Measurements from ENCODE around the gene HECTD2. TPM values are rescaled to one million over a fixed set of nuclear protein-coding genes. Genes with fewer than 3 reads are reported as not detected.

Gene HECTD2
- total RNA-seq, 1 experiment from 2014 or later: 5.2 TPM

DNA sequence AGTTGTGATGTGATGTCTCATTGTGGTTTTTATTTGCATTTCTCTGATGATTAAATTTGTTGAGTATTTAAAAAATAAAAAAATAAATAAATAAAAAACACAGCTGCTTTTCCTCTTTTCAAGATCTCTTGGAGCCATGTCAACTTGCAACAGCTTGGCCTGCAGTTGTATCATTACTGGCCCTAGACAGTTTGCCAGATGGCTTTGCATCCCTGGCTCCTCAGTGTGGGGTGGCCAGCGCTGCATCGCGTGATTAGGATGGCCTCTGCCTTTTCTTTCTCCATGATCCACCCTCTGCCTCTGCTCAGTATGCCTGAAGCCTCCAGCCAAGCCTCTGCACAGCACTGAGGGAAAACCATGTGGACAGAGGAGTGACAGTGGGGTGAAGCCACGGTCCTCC, 126.0 kb downstream of the HECTD2 start:
- H3F3A ChIP-seq (ENCODE audit: insufficient read depth, low read depth): no peaks in the 10 kb centered on the region
- H3K79me2 ChIP-seq (ENCODE audit: low read depth): no peaks in the 10 kb centered on the region
- no peak overlapping the region for H2AFZ ChIP-seq
- H3K9me2 ChIP-seq (ENCODE audit: insufficient read depth): no peaks in the 10 kb centered on the region
- intact Hi-C loops (cut with micrococcal nuclease; ENCODE audit: unreplicated experiment): no loop called here
- ChIA-PET POLR2A (ENCODE audit: unreplicated experiment) (no interaction called here), CTCF (no interaction called here)
- no peaks in the 10 kb centered on the region for H3K27me3 ChIP-seq (ENCODE audit: insufficient read depth, low read depth)
- H3K27ac ChIP-seq: no peak overlapping the region
- no peak overlapping the region for H3K4me2 ChIP-seq
- H3K36me3 ChIP-seq (ENCODE audit: low read depth): no peaks in the 10 kb centered on the region
- no peak overlapping the region for H3K4me3 ChIP-seq
- DNase-seq: no peak
- H3K9me3 ChIP-seq (ENCODE audit: insufficient read depth, low read depth): no peaks in the 10 kb centered on the region
- no TSS peak for BruUV-seq (replicated peaks)
- H4K20me1 ChIP-seq (ENCODE audit: insufficient read depth): no peaks in the 10 kb centered on the region
- 0 out of 2 replicates have a peak, but pooled peaks cover 10% of the 10 kb centered on the region for H3K4me1 ChIP-seq (replicated peaks; ENCODE audit: insufficient read depth)
- TF ChIP-seq EZH2 (IDR thresholded peaks at IDR 0.05; ENCODE audit: low read depth): no peak
- TF ChIP-seq, protein P1, sequence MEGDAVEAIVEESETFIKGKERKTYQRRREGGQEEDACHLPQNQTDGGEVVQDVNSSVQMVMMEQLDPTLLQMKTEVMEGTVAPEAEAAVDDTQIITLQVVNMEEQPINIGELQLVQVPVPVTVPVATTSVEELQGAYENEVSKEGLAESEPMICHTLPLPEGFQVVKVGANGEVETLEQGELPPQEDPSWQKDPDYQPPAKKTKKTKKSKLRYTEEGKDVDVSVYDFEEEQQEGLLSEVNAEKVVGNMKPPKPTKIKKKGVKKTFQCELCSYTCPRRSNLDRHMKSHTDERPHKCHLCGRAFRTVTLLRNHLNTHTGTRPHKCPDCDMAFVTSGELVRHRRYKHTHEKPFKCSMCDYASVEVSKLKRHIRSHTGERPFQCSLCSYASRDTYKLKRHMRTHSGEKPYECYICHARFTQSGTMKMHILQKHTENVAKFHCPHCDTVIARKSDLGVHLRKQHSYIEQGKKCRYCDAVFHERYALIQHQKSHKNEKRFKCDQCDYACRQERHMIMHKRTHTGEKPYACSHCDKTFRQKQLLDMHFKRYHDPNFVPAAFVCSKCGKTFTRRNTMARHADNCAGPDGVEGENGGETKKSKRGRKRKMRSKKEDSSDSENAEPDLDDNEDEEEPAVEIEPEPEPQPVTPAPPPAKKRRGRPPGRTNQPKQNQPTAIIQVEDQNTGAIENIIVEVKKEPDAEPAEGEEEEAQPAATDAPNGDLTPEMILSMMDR (conservative IDR thresholded peaks at IDR 0.05): no peak

DNA sequence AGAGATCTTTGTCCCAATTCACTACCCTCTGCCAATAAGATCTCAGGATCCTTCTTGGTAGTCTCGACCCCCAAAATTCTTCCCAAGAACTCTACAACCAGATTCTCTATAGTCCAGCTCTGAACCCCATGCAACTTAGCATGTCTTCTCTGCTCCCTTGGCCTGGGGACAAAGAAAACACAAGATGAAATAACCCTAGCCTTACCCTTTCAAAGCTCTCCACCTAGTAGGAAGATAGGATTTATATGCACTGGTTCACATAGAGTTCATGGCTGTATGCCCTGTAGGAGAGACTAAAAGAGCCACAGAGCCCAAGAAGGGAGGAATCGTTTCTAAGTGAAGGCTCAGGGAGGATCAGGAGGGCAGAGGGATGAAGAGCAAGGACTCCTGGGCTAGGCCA, 126.6 kb downstream of the HECTD2 start:
- Histone ChIP-seq H3K36me3 (ENCODE audit: low read depth) (no peaks in the 10 kb centered on the region), H3K4me3 (no peak overlapping the region), H3K9me3 (ENCODE audit: insufficient read depth, low read depth) (no peaks in the 10 kb centered on the region), H3K4me2 (no peak overlapping the region), H3K4me1 (replicated peaks; ENCODE audit: insufficient read depth) (0 out of 2 replicates have a peak, but pooled peaks cover 10% of the 10 kb centered on the region), H2AFZ (no peak overlapping the region), H3K27me3 (ENCODE audit: insufficient read depth, low read depth) (no peaks in the 10 kb centered on the region), H3K9me2 (ENCODE audit: insufficient read depth) (no peaks in the 10 kb centered on the region), H3K79me2 (ENCODE audit: low read depth) (no peaks in the 10 kb centered on the region), H3F3A (ENCODE audit: insufficient read depth, low read depth) (no peaks in the 10 kb centered on the region), H4K20me1 (ENCODE audit: insufficient read depth) (no peaks in the 10 kb centered on the region), H3K27ac (no peak overlapping the region)
- DNase-seq: no peak
- TF ChIP-seq, protein P1 (conservative IDR thresholded peaks at IDR 0.05): no peak
- no peak for TF ChIP-seq EZH2 (IDR thresholded peaks at IDR 0.05; ENCODE audit: low read depth)
- POLR2A ChIA-PET (ENCODE audit: unreplicated experiment): no interaction called here
- CTCF ChIA-PET: no interaction called here
- intact Hi-C loops (cut with micrococcal nuclease; ENCODE audit: unreplicated experiment): no loop called here
- no TSS peak for BruUV-seq (replicated peaks)

DNA sequence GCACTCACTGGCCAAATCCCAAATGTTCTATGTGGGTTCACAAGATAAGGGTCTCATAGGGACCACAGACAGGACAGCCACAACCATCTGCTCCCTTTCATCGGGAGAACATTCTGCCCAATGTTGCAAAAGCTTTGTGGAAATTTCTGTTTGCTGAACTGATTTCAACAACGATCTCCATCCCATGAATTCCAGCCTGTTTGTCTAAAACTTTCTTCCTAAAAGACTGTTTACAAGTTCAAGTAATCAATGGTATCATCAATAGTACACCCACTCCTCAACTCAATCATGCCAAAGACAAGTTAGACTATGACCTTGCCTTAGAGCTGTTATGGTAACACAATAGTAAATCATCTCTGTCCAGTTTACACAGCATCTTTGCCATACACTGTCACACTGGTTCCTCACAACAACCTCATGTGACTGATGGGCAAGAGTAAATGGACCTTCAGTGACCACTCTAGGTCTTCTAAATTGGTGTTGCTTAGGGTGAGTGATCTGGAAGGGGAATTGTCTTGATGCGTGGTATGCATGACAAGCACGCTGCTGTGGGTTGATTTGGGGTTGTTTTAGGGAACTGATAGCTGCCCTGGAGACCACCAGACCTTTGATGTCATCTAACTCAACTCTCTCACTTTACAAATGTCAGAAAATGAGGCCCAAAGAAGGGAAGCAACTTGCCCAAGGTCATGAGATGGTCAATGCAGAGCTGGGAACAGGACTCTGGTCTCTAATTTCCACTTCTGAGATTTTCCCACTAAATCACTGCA, 127.7 kb downstream of the HECTD2 start:
- no peaks in the 10 kb centered on the region for H3K9me2 ChIP-seq (ENCODE audit: insufficient read depth)
- DNase-seq: no peak
- H3K79me2 ChIP-seq (ENCODE audit: low read depth): no peaks in the 10 kb centered on the region
- intact Hi-C loops (cut with micrococcal nuclease; ENCODE audit: unreplicated experiment): no loop called here
- H3F3A ChIP-seq (ENCODE audit: insufficient read depth, low read depth): no peaks in the 10 kb centered on the region
- BruUV-seq (replicated peaks): no TSS peak
- H3K4me1 ChIP-seq (replicated peaks; ENCODE audit: insufficient read depth): 0 out of 2 replicates have a peak, but pooled peaks cover 10% of the 10 kb centered on the region
- POLR2A ChIA-PET (ENCODE audit: unreplicated experiment): no interaction called here
- TF ChIP-seq, protein P1 (conservative IDR thresholded peaks at IDR 0.05): no peak
- TF ChIP-seq EZH2 (IDR thresholded peaks at IDR 0.05; ENCODE audit: low read depth): no peak
- H3K27ac ChIP-seq: no peak overlapping the region
- H3K36me3 ChIP-seq (ENCODE audit: low read depth): no peaks in the 10 kb centered on the region
- H2AFZ ChIP-seq: no peak overlapping the region
- no peaks in the 10 kb centered on the region for H3K9me3 ChIP-seq (ENCODE audit: insufficient read depth, low read depth)
- no peak overlapping the region for H3K4me3 ChIP-seq
- no peaks in the 10 kb centered on the region for H3K27me3 ChIP-seq (ENCODE audit: insufficient read depth, low read depth)
- CTCF ChIA-PET: no interaction called here
- H4K20me1 ChIP-seq (ENCODE audit: insufficient read depth): no peaks in the 10 kb centered on the region
- H3K4me2 ChIP-seq: no peak overlapping the region
